ENCODE measurements around the gene RPS3. TPM values are rescaled to one million over a fixed set of nuclear protein-coding genes. Genes with fewer than 3 reads are reported as not detected.
A peak's percentile ranks its signal among the peaks of the same experiment; 100 is the strongest.

The RPS3 gene
- total RNA-seq, 3 donors from 2014 or later (not counting 1 experiment from before 2014, with no cell fraction given), result 2,027 to 2,376 (median 2,290) TPM

- no peaks in the 10 kb centered on the region for H3K36me3 ChIP-seq (ENCODE audit: control insufficient read depth, insufficient read depth, low read length)
- DNase-seq (peak; percentile 42 to 71), ATAC-seq (peak; percentile 28 to 41 (median 39))
- whole genome bisulfite sequencing (ENCODE audit: insufficient coverage), result 5% methylated on average over 47 of the region's 47 CpGs
- intact Hi-C loops (cut with micrococcal nuclease), result no loop called here
- H3K27ac ChIP-seq (ENCODE audit: low read length), result peak overlapping the region; percentile 64
- no peaks in the 10 kb centered on the region for H3K27me3 Mint-ChIP-seq (ENCODE audit: low read depth in 2 of 2)
- H3K4me1 Mint-ChIP-seq, result peaks cover 65 to 79% of the 10 kb centered on the region in 2 donors
- TF ChIP-seq, protein P1, sequence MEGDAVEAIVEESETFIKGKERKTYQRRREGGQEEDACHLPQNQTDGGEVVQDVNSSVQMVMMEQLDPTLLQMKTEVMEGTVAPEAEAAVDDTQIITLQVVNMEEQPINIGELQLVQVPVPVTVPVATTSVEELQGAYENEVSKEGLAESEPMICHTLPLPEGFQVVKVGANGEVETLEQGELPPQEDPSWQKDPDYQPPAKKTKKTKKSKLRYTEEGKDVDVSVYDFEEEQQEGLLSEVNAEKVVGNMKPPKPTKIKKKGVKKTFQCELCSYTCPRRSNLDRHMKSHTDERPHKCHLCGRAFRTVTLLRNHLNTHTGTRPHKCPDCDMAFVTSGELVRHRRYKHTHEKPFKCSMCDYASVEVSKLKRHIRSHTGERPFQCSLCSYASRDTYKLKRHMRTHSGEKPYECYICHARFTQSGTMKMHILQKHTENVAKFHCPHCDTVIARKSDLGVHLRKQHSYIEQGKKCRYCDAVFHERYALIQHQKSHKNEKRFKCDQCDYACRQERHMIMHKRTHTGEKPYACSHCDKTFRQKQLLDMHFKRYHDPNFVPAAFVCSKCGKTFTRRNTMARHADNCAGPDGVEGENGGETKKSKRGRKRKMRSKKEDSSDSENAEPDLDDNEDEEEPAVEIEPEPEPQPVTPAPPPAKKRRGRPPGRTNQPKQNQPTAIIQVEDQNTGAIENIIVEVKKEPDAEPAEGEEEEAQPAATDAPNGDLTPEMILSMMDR (IDR thresholded peaks at IDR 0.05), result no peak
- peak overlapping the region; percentile 97 for H3K4me3 Mint-ChIP-seq
- H3K36me3 Mint-ChIP-seq, result no peaks in the 10 kb centered on the region
- peaks cover 64% of the 10 kb centered on the region for H3K4me1 ChIP-seq (ENCODE audit: control insufficient read depth, insufficient read depth, low read length)
- H3K9me3 ChIP-seq (ENCODE audit: control insufficient read depth, insufficient read depth, low read length), result no peaks in the 10 kb centered on the region
- H3K27me3 ChIP-seq (ENCODE audit: control insufficient read depth, insufficient read depth, low read length), result no peaks in the 10 kb centered on the region
- peak overlapping the region; percentile 92 to 94 for H3K27ac Mint-ChIP-seq
- H3K9me3 Mint-ChIP-seq, result no peaks in the 10 kb centered on the region
- H3K4me3 ChIP-seq (ENCODE audit: low read length), result peak overlapping the region; percentile 61
These were observed 48.4 kb upstream of the RPS3 start for GRCh38 chr11:75350743-75351540.

GRCh38 chr11:75351541-75351790 is 47.9 kb upstream of the RPS3 start, which contains the start of gene ARRB1:
Gene ARRB1, minus strand, starts transcription at chr11:75351661. Its CDS starts 54 bp downstream, at chr11:75351607.
- no peak for DNase-seq
- intact Hi-C loops (cut with micrococcal nuclease), result no loop called here
- H3K4me1 Mint-ChIP-seq, result peaks cover 60 to 75% of the 10 kb centered on the region in 2 donors

DNA sequence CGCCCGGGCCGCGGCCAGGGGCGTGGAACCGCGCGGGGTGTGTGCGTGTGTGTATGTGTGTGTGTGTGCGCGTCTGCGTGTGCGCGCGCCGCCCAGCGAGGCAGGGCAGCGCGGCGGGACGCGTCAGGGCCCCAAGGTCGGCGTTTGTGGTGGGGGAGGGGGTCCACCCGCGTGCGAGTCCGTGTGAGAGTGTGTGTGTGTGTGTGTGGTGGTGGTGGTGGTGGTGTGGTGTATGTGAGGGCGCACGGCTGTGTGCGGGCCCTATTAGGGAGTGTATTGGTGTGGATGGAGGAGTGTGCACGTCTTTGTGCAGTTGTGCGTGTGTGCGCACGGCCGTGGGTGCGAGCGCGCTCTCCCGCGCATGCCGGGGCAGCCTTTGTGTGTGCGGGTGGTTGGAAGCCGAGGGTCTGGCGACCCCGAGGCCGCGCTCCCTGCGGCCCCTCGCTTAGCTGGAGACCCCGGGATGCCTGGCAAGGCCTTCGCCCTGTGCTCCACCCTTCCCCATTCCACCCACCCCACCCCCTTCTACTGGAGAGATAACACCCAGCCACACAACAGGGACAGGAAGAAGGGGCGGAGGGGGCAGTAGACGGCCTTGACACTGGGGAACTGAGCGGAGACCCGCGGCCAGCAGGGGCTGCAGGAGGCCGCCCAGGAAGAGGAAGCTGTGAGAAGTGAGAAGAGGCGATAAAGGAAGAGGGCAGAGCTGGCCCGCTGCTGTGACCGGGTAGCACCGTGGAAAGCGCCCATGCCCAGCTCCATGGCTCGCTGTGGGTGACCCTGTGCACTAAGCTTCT is 47.3 kb upstream of the RPS3 start:
- no peaks in the 10 kb centered on the region for H3K27me3 Mint-ChIP-seq (ENCODE audit: low read depth in 2 of 2)
- ATAC-seq, result peak; percentile 59 to 84 (median 68)
- peaks cover 54 to 73% of the 10 kb centered on the region in 2 donors for H3K4me1 Mint-ChIP-seq
- Histone ChIP-seq H3K36me3 (ENCODE audit: control insufficient read depth, insufficient read depth, low read length) (no peaks in the 10 kb centered on the region), H3K4me1 (ENCODE audit: control insufficient read depth, insufficient read depth, low read length) (peaks cover 53% of the 10 kb centered on the region), H3K27me3 (ENCODE audit: control insufficient read depth, insufficient read depth, low read length) (no peaks in the 10 kb centered on the region), H3K9me3 (ENCODE audit: control insufficient read depth, insufficient read depth, low read length) (no peaks in the 10 kb centered on the region), H3K4me3 (ENCODE audit: low read length) (peak overlapping the region; percentile 62), H3K27ac (ENCODE audit: low read length) (peak overlapping the region; percentile 77)
- TF ChIP-seq, protein P1 (IDR thresholded peaks at IDR 0.05), result no peak
- peak; percentile 61 to 84 for DNase-seq
- H3K27ac Mint-ChIP-seq, result peak overlapping the region; percentile 92 to 94
- H3K36me3 Mint-ChIP-seq, result no peaks in the 10 kb centered on the region
- WGBS (ENCODE audit: insufficient coverage), result under 1% methylated on average over 64 of the region's 64 CpGs
- H3K9me3 Mint-ChIP-seq, result no peaks in the 10 kb centered on the region
- intact Hi-C loops (cut with micrococcal nuclease), result no loop called here
- H3K4me3 Mint-ChIP-seq, result peak overlapping the region; percentile 95

More at GRCh38 chr11:75351541-75351790, 47.9 kb upstream of the RPS3 start, which contains the start of gene ARRB1:
- Mint-ChIP-seq H3K36me3 (no peaks in the 10 kb centered on the region), H3K4me3 (peak within 1 kb of the TSS; percentile 97), H3K27ac (peak within 1 kb of the TSS; percentile 92 to 94), H3K9me3 (no peaks in the 10 kb centered on the region), H3K27me3 (ENCODE audit: low read depth in 2 of 2) (no peaks in the 10 kb centered on the region)
- H3K27ac ChIP-seq (ENCODE audit: low read length), result peak within 1 kb of the TSS; percentile 77
- WGBS (ENCODE audit: insufficient coverage), result 0% methylated on average over 38 of the region's 38 CpGs
- TF ChIP-seq, protein P1 (IDR thresholded peaks at IDR 0.05), result no peak
- H3K4me3 ChIP-seq (ENCODE audit: low read length), result peak within 1 kb of the TSS; percentile 62
- H3K4me1 ChIP-seq (ENCODE audit: control insufficient read depth, insufficient read depth, low read length), result peaks cover 59% of the 10 kb centered on the region
- H3K27me3 ChIP-seq (ENCODE audit: control insufficient read depth, insufficient read depth, low read length), result no peaks in the 10 kb centered on the region
- H3K36me3 ChIP-seq (ENCODE audit: control insufficient read depth, insufficient read depth, low read length), result no peaks in the 10 kb centered on the region
- ATAC-seq, result no peak
- no peaks in the 10 kb centered on the region for H3K9me3 ChIP-seq (ENCODE audit: control insufficient read depth, insufficient read depth, low read length)

Data from natural killer cell (primary cell).